Osteoblast (primary cell): ENCODE measurements around the gene PPIL4. TPM values are rescaled to one million over a fixed set of nuclear protein-coding genes. Genes with fewer than 3 reads are reported as not detected.

ENCODE experiments used
- DNase-seq: peaks from one replicate; pipeline ENCODE4 v3.0.0; 2011; ENCODE audit warnings: low spot score, mixed read lengths; ENCODE audit not compliant: insufficient read length; ENCODE audit errors: missing footprints
- H2AFZ ChIP-seq: 2 replicates; pipeline ENCODE4 v1.6.0; 2011; ENCODE audit warnings: mild to moderate bottlenecking, low read length
- H3K27ac ChIP-seq: 2 replicates; pipeline ENCODE4 v1.5.1; 2011; ENCODE audit warnings: mild to moderate bottlenecking, low read depth, low read length, moderate library complexity
- H3K27me3 ChIP-seq: 2 replicates; pipeline ENCODE4 v1.6.0; 2012; ENCODE audit warnings: mild to moderate bottlenecking, control low read depth, inconsistent platforms, low read length, moderate library complexity; ENCODE audit not compliant: insufficient read depth
- H3K36me3 ChIP-seq: 2 replicates; pipeline ENCODE4 v1.5.1; 2011; ENCODE audit warnings: mild to moderate bottlenecking, low read length, control low read depth, moderate library complexity; ENCODE audit not compliant: insufficient read depth
- H3K4me1 ChIP-seq: 2 replicates; pipeline ENCODE4 v1.5.1; 2011; ENCODE audit warnings: mild to moderate bottlenecking, low read length, control low read depth, moderate library complexity; ENCODE audit not compliant: insufficient read depth
- H3K4me2 ChIP-seq: 2 replicates; pipeline ENCODE4 v1.6.0; 2011; ENCODE audit warnings: mild to moderate bottlenecking, low read length; ENCODE audit not compliant: insufficient read depth
- H3K4me3 ChIP-seq: fragments of 200-600 bp; sonication (generic); 3 replicates; pipeline ENCODE4 v1.5.1; 2012; ENCODE audit warnings: mild to moderate bottlenecking, low read length, inconsistent platforms; ENCODE audit not compliant: insufficient read depth
- H3K79me2 ChIP-seq: 2 replicates; pipeline ENCODE4 v1.6.0; 2012; ENCODE audit warnings: mild to moderate bottlenecking, low read length, control low read depth, inconsistent platforms; ENCODE audit not compliant: insufficient read depth
- H3K9me3 ChIP-seq: 2 replicates; pipeline ENCODE4 v1.5.1; 2011; ENCODE audit warnings: low read depth, low read length, control low read depth
- H4K20me1 ChIP-seq: 2 replicates; pipeline ENCODE4 v1.6.0; 2012; ENCODE audit warnings: mild to moderate bottlenecking, low read length, control low read depth; ENCODE audit not compliant: insufficient read depth
- CTCF ChIP-seq: IDR thresholded peaks from 2 replicates; pipeline ENCODE4 v1.5.1; 2011; ENCODE audit warnings: mild to moderate bottlenecking, low read depth, low read length, moderate library complexity; ENCODE audit errors: extremely low read depth
- total RNA-seq: library from RNA; depleted of rRNA; stranded (reverse); fragments of >200 nt; gene quantifications from 2 replicates; pipeline ENCODE4 v1.2.3, GENCODE V29; 2012

Gene PPIL4
- total RNA-seq, 1 donor, result 33.3 TPM

GRCh38 chr6:149478631-149479314 is 67.1 kb downstream of the PPIL4 start:
- no peak for TF ChIP-seq CTCF
- Histone ChIP-seq H4K20me1 (no peaks in the 10 kb centered on the region), H3K9me3 (no peaks in the 10 kb centered on the region), H3K36me3 (no peaks in the 10 kb centered on the region), H3K79me2 (no peaks in the 10 kb centered on the region), H3K4me2 (no peak overlapping the region), H3K4me3 (no peak overlapping the region), H3K27ac (no peak overlapping the region), H3K4me1 (peaks cover 8% of the 10 kb centered on the region), H3K27me3 (no peaks in the 10 kb centered on the region), H2AFZ (no peak overlapping the region)
- DNase-seq, result no peak

GRCh38 chr6:149477544-149477943 is 68.3 kb downstream of the PPIL4 start:
- no peak overlapping the region for H3K4me3 ChIP-seq
- H3K4me1 ChIP-seq, result peaks cover 7% of the 10 kb centered on the region
- no peaks in the 10 kb centered on the region for H3K79me2 ChIP-seq
- no peak overlapping the region for H3K27ac ChIP-seq
- no peaks in the 10 kb centered on the region for H3K36me3 ChIP-seq
- DNase-seq, result no peak
- no peaks in the 10 kb centered on the region for H3K27me3 ChIP-seq
- no peak overlapping the region for H2AFZ ChIP-seq
- no peaks in the 10 kb centered on the region for H4K20me1 ChIP-seq
- no peaks in the 10 kb centered on the region for H3K9me3 ChIP-seq
- no peak overlapping the region for H3K4me2 ChIP-seq
- TF ChIP-seq CTCF, result no peak

- Histone ChIP-seq H3K79me2 (no peaks in the 10 kb centered on the region), H3K27ac (no peak overlapping the region), H3K4me1 (peaks cover 1% of the 10 kb centered on the region), H3K36me3 (no peaks in the 10 kb centered on the region), H3K9me3 (no peaks in the 10 kb centered on the region), H2AFZ (no peak overlapping the region), H3K27me3 (peaks cover 3% of the 10 kb centered on the region), H3K4me2 (no peak overlapping the region), H3K4me3 (no peak overlapping the region), H4K20me1 (no peaks in the 10 kb centered on the region)
- TF ChIP-seq CTCF, result no peak
- DNase-seq, result peak; percentile 23
These were observed 68.9 kb downstream of the PPIL4 start for GRCh38 chr6:149476789-149477455.

GRCh38 chr6:149474108-149474935 is 71.5 kb downstream of the PPIL4 start:
- Histone ChIP-seq H3K4me2 (no peak overlapping the region), H3K36me3 (no peaks in the 10 kb centered on the region), H4K20me1 (no peaks in the 10 kb centered on the region), H3K9me3 (no peaks in the 10 kb centered on the region), H3K27me3 (peaks cover 4% of the 10 kb centered on the region), H3K79me2 (no peaks in the 10 kb centered on the region), H3K4me3 (no peak overlapping the region), H2AFZ (no peak overlapping the region), H3K4me1 (no peaks in the 10 kb centered on the region), H3K27ac (no peak overlapping the region)
- DNase-seq, result peak; percentile 27
- no peak for TF ChIP-seq CTCF
